ENCODE results near the gene SORL1. TPM values are rescaled to one million over a fixed set of nuclear protein-coding genes. Genes with fewer than 3 reads are reported as not detected.
A peak's percentile ranks its signal among the peaks of the same experiment; 100 is the strongest.

The SORL1 gene
- total RNA-seq, 4 donors from 2014 or later = 7.3 to 18.8 (median 12.3) TPM

GRCh38 chr11:121525376-121525775 lies 73.3 kb downstream of the SORL1 start:
- Histone ChIP-seq H3K4me3 (no peak overlapping the region), H3K27me3 (no peaks in the 10 kb centered on the region), H3K9me3 (peaks cover 0 to 32% (median 0%) of the 10 kb centered on the region in 4 donors), H3K27ac (no peak overlapping the region), H3K4me1 (no peaks in the 10 kb centered on the region), H3K36me3 (no peaks in the 10 kb centered on the region)
- no peak for DNase-seq (ENCODE audit: low spot score in 2 of 2)
- TF ChIP-seq, protein P1, sequence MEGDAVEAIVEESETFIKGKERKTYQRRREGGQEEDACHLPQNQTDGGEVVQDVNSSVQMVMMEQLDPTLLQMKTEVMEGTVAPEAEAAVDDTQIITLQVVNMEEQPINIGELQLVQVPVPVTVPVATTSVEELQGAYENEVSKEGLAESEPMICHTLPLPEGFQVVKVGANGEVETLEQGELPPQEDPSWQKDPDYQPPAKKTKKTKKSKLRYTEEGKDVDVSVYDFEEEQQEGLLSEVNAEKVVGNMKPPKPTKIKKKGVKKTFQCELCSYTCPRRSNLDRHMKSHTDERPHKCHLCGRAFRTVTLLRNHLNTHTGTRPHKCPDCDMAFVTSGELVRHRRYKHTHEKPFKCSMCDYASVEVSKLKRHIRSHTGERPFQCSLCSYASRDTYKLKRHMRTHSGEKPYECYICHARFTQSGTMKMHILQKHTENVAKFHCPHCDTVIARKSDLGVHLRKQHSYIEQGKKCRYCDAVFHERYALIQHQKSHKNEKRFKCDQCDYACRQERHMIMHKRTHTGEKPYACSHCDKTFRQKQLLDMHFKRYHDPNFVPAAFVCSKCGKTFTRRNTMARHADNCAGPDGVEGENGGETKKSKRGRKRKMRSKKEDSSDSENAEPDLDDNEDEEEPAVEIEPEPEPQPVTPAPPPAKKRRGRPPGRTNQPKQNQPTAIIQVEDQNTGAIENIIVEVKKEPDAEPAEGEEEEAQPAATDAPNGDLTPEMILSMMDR (IDR thresholded peaks at IDR 0.05) = no peak
- TF ChIP-seq POLR2A (IDR thresholded peaks at IDR 0.05) (no peak), EP300 (IDR thresholded peaks at IDR 0.05) (no peak)

GRCh38 chr11:121530257-121530656 lies 78.1 kb downstream of the SORL1 start:
- Histone ChIP-seq H3K36me3 (no peaks in the 10 kb centered on the region), H3K27me3 (no peaks in the 10 kb centered on the region), H3K9me3 (peaks cover 0 to 35% (median 0%) of the 10 kb centered on the region in 4 donors), H3K4me1 (no peaks in the 10 kb centered on the region), H3K4me3 (no peak overlapping the region), H3K27ac (no peak overlapping the region)
- WGBS, 2 donors = 83 to 91% methylated on average over 2 of the region's 2 CpGs
- DNase-seq (ENCODE audit: low spot score in 2 of 2) = no peak
- TF ChIP-seq, protein P1 (IDR thresholded peaks at IDR 0.05) = no peak
- no peak for TF ChIP-seq POLR2A (IDR thresholded peaks at IDR 0.05)
- no peak for TF ChIP-seq EP300 (IDR thresholded peaks at IDR 0.05)

GRCh38 chr11:121533601-121534000 lies 81.5 kb downstream of the SORL1 start:
- 47 to 49% methylated on average over 3 of the region's 3 CpGs for WGBS, 2 donors
- Histone ChIP-seq H3K36me3 (no peaks in the 10 kb centered on the region), H3K27me3 (no peaks in the 10 kb centered on the region), H3K4me3 (no peak overlapping the region), H3K4me1 (no peaks in the 10 kb centered on the region), H3K27ac (no peak overlapping the region), H3K9me3 (peaks cover 0 to 24% (median 0%) of the 10 kb centered on the region in 4 donors)
- TF ChIP-seq, protein P1 (IDR thresholded peaks at IDR 0.05) = no peak
- TF ChIP-seq POLR2A (IDR thresholded peaks at IDR 0.05) (no peak), EP300 (IDR thresholded peaks at IDR 0.05) (no peak)
- DNase-seq (ENCODE audit: low spot score in 2 of 2) = no peak

GRCh38 chr11:121534131-121535093 lies 82.3 kb downstream of the SORL1 start:
- Histone ChIP-seq H3K4me3 (no peak overlapping the region), H3K27ac (no peak overlapping the region), H3K9me3 (peaks cover 0 to 20% (median 0%) of the 10 kb centered on the region in 4 donors), H3K27me3 (no peaks in the 10 kb centered on the region), H3K36me3 (no peaks in the 10 kb centered on the region), H3K4me1 (no peaks in the 10 kb centered on the region)
- 63 to 66% methylated on average over 12 of the region's 12 CpGs for WGBS, 2 donors
- TF ChIP-seq, protein P1 (IDR thresholded peaks at IDR 0.05) = peak in 4 of 5 experiments; percentile 12 to 53 (median 32)
- TF ChIP-seq POLR2A (IDR thresholded peaks at IDR 0.05) = no peak
- no peak for TF ChIP-seq EP300 (IDR thresholded peaks at IDR 0.05)
- DNase-seq (ENCODE audit: low spot score in 2 of 2) = no peak

GRCh38 chr11:121535129-121535796 lies 83.1 kb downstream of the SORL1 start:
- H3K4me1 ChIP-seq = no peaks in the 10 kb centered on the region
- 66 to 77% methylated on average over 5 to 6 of the region's 6 CpGs for WGBS, 2 donors
- TF ChIP-seq EP300 (IDR thresholded peaks at IDR 0.05) (no peak), POLR2A (IDR thresholded peaks at IDR 0.05) (no peak)
- TF ChIP-seq, protein P1 (IDR thresholded peaks at IDR 0.05) = no peak
- H3K27me3 ChIP-seq = no peaks in the 10 kb centered on the region
- H3K27ac ChIP-seq = no peak overlapping the region
- H3K9me3 ChIP-seq = peaks cover 0 to 11% (median 0%) of the 10 kb centered on the region in 4 donors
- DNase-seq (ENCODE audit: low spot score in 2 of 2) = no peak
- no peak overlapping the region for H3K4me3 ChIP-seq
- no peaks in the 10 kb centered on the region for H3K36me3 ChIP-seq
